Fibroblast of peridontal ligament (primary cell): ENCODE results near the gene SUGCT.

Experiments used
- DNase-seq: peaks from one replicate; pipeline ENCODE4 v3.0.0-alpha.2; 2010; ENCODE audit errors: extremely low read depth

SUGCT gene

GRCh38 chr7:40673285-40673684, 538.5 kb downstream of the SUGCT start:
- peak; percentile 84 for DNase-seq

GRCh38 chr7:40674316-40674715, 539.5 kb downstream of the SUGCT start:
- DNase-seq = peak; percentile 45

- DNase-seq = no peak
Measured at GRCh38 chr7:40675741-40676140, 540.9 kb downstream of the SUGCT start.

- no peak for DNase-seq
Measured at GRCh38 chr7:40676221-40676620, 541.4 kb downstream of the SUGCT start.

GRCh38 chr7:40680657-40681056, 545.9 kb downstream of the SUGCT start:
- DNase-seq = no peak

- DNase-seq = peak; percentile 80
Measured at GRCh38 chr7:40682696-40683095, 547.9 kb downstream of the SUGCT start.

GRCh38 chr7:40694026-40694809, 559.4 kb downstream of the SUGCT start:
- DNase-seq = no peak

- no peak for DNase-seq
Measured at GRCh38 chr7:40694991-40695390, 560.2 kb downstream of the SUGCT start.

- no peak for DNase-seq
Measured at GRCh38 chr7:40697653-40698052, 562.8 kb downstream of the SUGCT start.

GRCh38 chr7:40698214-40698920, 563.6 kb downstream of the SUGCT start:
- peak; percentile 40 for DNase-seq

- DNase-seq = no peak
Measured at GRCh38 chr7:40698921-40699260, 564.1 kb downstream of the SUGCT start.

GRCh38 chr7:40700653-40701421, 566.0 kb downstream of the SUGCT start:
- DNase-seq = peak; percentile 52

GRCh38 chr7:40701836-40702551, 567.2 kb downstream of the SUGCT start:
- no peak for DNase-seq

GRCh38 chr7:40704172-40704571, 569.4 kb downstream of the SUGCT start:
- DNase-seq = no peak

GRCh38 chr7:40706829-40707228, 572.0 kb downstream of the SUGCT start:
- DNase-seq = no peak

GRCh38 chr7:40709062-40709964, 574.5 kb downstream of the SUGCT start:
- DNase-seq = no peak

GRCh38 chr7:40711706-40712105, 576.9 kb downstream of the SUGCT start:
- no peak for DNase-seq

GRCh38 chr7:40714363-40715052, 579.7 kb downstream of the SUGCT start:
- DNase-seq = peak; percentile 82

GRCh38 chr7:40715053-40715430, 580.2 kb downstream of the SUGCT start:
- DNase-seq = peak; percentile 54

GRCh38 chr7:40716052-40716451, 581.2 kb downstream of the SUGCT start:
- DNase-seq = peak; percentile 59
